Adrenal gland (tissue), 12 donors: ENCODE results near the gene POC1A. TPM values are rescaled to one million over a fixed set of nuclear protein-coding genes. Genes with fewer than 3 reads are reported as not detected.
"Not testable (repeated sequence)": the region's sequence is repeated elsewhere in the genome, so short reads cannot be mapped to it uniquely, and the experiment has no call there.

Experiments
- DNase-seq, 7 donors: peaks; one replicate each; pipeline ENCODE4 v3.0.0-alpha.2; 2019 to 2020
- H3K27ac ChIP-seq, 5 donors: fragments of 200-600 bp; sonication (generic) in 4 of 5; 1 replicate in 3 of 5; 2 replicates in 2 of 5; pipeline versions ENCODE4 v1.5.1 to v1.8.0; 2016 to 2020; ENCODE audit warnings: mild to moderate bottlenecking in 1 of 5
- H3K27me3 ChIP-seq: fragments of 200-600 bp; 2 replicates; pipeline ENCODE4 v1.8.0; 2021
- H3K36me3 ChIP-seq, 2 donors: fragments of 200-600 bp; replicated peaks in 1 of 2; 1 replicate in 1 of 2; 2 replicates in 1 of 2; pipeline versions ENCODE4 v1.5.1 to v1.8.0; 2018 to 2022
- H3K4me1 ChIP-seq, 2 donors: fragments of 200-600 bp; replicated peaks in 1 of 2; 1 replicate in 1 of 2; 2 replicates in 1 of 2; pipeline versions ENCODE4 v1.5.1 to v1.8.0; 2018 to 2021
- H3K4me3 ChIP-seq, 4 donors: fragments of 200-600 bp; sonication (generic) in 3 of 4; one replicate each; pipeline ENCODE4 v1.5.1; 2016 to 2018
- H3K9me3 ChIP-seq, 3 donors: fragments of 200-600 bp; sonication (generic) in 1 of 3; replicated peaks in 1 of 3; 1 replicate in 2 of 3; 2 replicates in 1 of 3; pipeline versions ENCODE4 v1.5.1 to v1.8.0; 2016 to 2021
- CTCF ChIP-seq, 6 experiments: fragments of 450-650 bp in 4 of 6; fragments of 200-600 bp in 2 of 6; sonication (generic) in 1 of 6; IDR thresholded peaks; 1 replicate in 5 of 6; 2 replicates in 1 of 6; pipeline versions ENCODE4 v1.5.1 to v1.8.0; 2016 to 2021; ENCODE audit warnings: antibody characterized with exemption in 6 of 6, mild to moderate bottlenecking in 2 of 6, moderate library complexity in 1 of 6
- POLR2A ChIP-seq, 2 donors: fragments of 450-650 bp; IDR thresholded peaks; one replicate each; pipeline ENCODE4 v1.6.1; 2017; ENCODE audit warnings: antibody characterized with exemption in 2 of 2, mild to moderate bottlenecking in 2 of 2, moderate library complexity in 1 of 2
- WGBS, 4 donors: extraction: QIAGEN DNeasy Blood & Tissue Kit in 2 of 4; methylation state at CpG; one replicate each; pipeline versions ENCODE4 v1.1.5 to v1.1.7; 2013 to 2017; 5-methylcytosine and 5-hydroxymethylcytosine counted together
- intact Hi-C, 2 donors: fragments of 100-400 bp; cut with DNase I; formaldehyde crosslinking; loops; one replicate each; pipeline versions ENCODE4 v1.14.1 to v1.15.0; 2022 to 2023
- polyA plus RNA-seq, 3 donors: library from polyadenylated mRNA; stranded (reverse); fragments of 200-250 nt in 2 of 3; fragments of 350-450 nt in 1 of 3; fragmentation: Illumina TruSeq in 1 of 3; extraction: RNeasy Lipid Tissue Mini Kit (QIAGEN cat#74804) in 1 of 3; gene quantifications; one replicate each; pipeline ENCODE4 v1.2.3, GENCODE V29; 2013 to 2014
- total RNA-seq, 9 donors: library from RNA; depleted of rRNA in 4 of 9; stranded (reverse); fragments of >200 nt in 4 of 9; fragments of 120-200 nt in 1 of 9; fragmentation: NEBNext Ultra II Directional in 1 of 9; extraction: Animal tissue kit (Norgen Biotek cat#: 25700) in 1 of 9; gene quantifications; one replicate each; pipeline versions ENCODE4 v1.1.0 to v1.2.4, GENCODE V29; 2013 to 2023
- donor health status: healthy with polysubstance abuse.
- donor health status: Bipolar disorder and iron deficiency.
- donor health status: DM: yes; HTN: yes; CAD: no.
- donor health status: DM: no; HTN: no; CAD: no.
- donor health status: DM: no; HTN: no; CAD: no.
- donor health status: DM: yes; HTN: yes; CAD: no.

Gene POC1A
- total and polyA plus RNA-seq, 12 donors: 2.0 to 8.4 (median 5.5) TPM

GRCh38 chr3:52162250-52162872, 8.1 kb upstream of the POC1A start:
- 91 to 97% (median 94%) methylated on average over 5 to 7 of the region's 7 CpGs for WGBS, 4 donors
- Histone ChIP-seq H3K36me3 (no peaks in the 10 kb centered on the region), H3K9me3 (no peaks in the 10 kb centered on the region), H3K4me3 (no peak overlapping the region), H3K27me3 (no peaks in the 10 kb centered on the region), H3K27ac (no peak overlapping the region), H3K4me1 (no peaks in the 10 kb centered on the region)
- peak in 1 of 7 donors; percentile 4 for DNase-seq
- TF ChIP-seq POLR2A (IDR thresholded peaks at IDR 0.05) (no peak), CTCF (IDR thresholded peaks at IDR 0.05) (no peak)
- intact Hi-C loops: no loop called here

GRCh38 chr3:52159503-52159902, 5.3 kb upstream of the POC1A start:
- TF ChIP-seq CTCF (IDR thresholded peaks at IDR 0.05) (no peak), POLR2A (IDR thresholded peaks at IDR 0.05) (no peak)
- no peak for DNase-seq
- Histone ChIP-seq H3K27me3 (no peaks in the 10 kb centered on the region), H3K9me3 (no peaks in the 10 kb centered on the region), H3K27ac (no peak overlapping the region), H3K4me3 (no peak overlapping the region), H3K36me3 (no peaks in the 10 kb centered on the region), H3K4me1 (peaks cover 4 to 6% of the 10 kb centered on the region in 2 donors)
- 24 to 32% (median 29%) methylated on average over 1 of the region's 1 CpG for WGBS, 4 donors
- intact Hi-C loops: no loop called here

GRCh38 chr3:52155912-52156311, 1.7 kb upstream of the POC1A start:
- no peak for DNase-seq
- Histone ChIP-seq H3K27ac (peak overlapping the region in 2 of 5 donors; percentile 0 to 83), H3K4me1 (peaks cover 11 to 16% of the 10 kb centered on the region in 2 donors), H3K9me3 (no peaks in the 10 kb centered on the region), H3K27me3 (no peaks in the 10 kb centered on the region), H3K36me3 (no peaks in the 10 kb centered on the region), H3K4me3 (no peak overlapping the region)
- intact Hi-C loops: no loop called here
- WGBS, 4 donors: 65 to 83% (median 67%) methylated on average over 4 of the region's 4 CpGs
- TF ChIP-seq POLR2A (IDR thresholded peaks at IDR 0.05): no peak
- no peak for TF ChIP-seq CTCF (IDR thresholded peaks at IDR 0.05)

- intact Hi-C loops: no loop called here
- peak overlapping the region; percentile 65 to 96 (median 88) for H3K27ac ChIP-seq
- H3K4me3 ChIP-seq: peak overlapping the region in 3 of 4 donors; percentile 62 to 71 (median 64)
Observed at GRCh38 chr3:52153389-52154096, 680 bp downstream of the POC1A start.

GRCh38 chr3:52151991-52152390, 2.2 kb downstream of the POC1A start:
- H3K27me3 ChIP-seq, H3K36me3 ChIP-seq, H3K27ac ChIP-seq, intact Hi-C loops, H3K9me3 ChIP-seq, H3K4me3 ChIP-seq: not testable (repeated sequence)
- 81 to 86% (median 83%) methylated on average over 4 of the region's 4 CpGs for WGBS, 4 donors
- peak in 1 of 7 donors; percentile 11 for DNase-seq
- peaks cover 11 to 16% of the 10 kb centered on the region in 2 donors for H3K4me1 ChIP-seq

More at GRCh38 chr3:52153389-52154096, 680 bp downstream of the POC1A start:
- Histone ChIP-seq H3K9me3 (no peaks in the 10 kb centered on the region), H3K4me1 (peaks cover 11 to 16% of the 10 kb centered on the region in 2 donors), H3K36me3 (no peaks in the 10 kb centered on the region), H3K27me3 (no peaks in the 10 kb centered on the region)
- WGBS, 4 donors: 21 to 36% (median 28%) methylated on average over 6 to 18 of the region's 18 CpGs
- DNase-seq: peak in 3 of 7 donors; percentile 31 to 47 (median 32)
- TF ChIP-seq CTCF (IDR thresholded peaks at IDR 0.05) (no peak), POLR2A (IDR thresholded peaks at IDR 0.05) (no peak)
